Fibroblast of lung (primary cell): Measurements from ENCODE around the gene MAPK8IP3. TPM values are rescaled to one million over a fixed set of nuclear protein-coding genes. Genes with fewer than 3 reads are reported as not detected.
A peak's percentile ranks its signal among the peaks of the same experiment; 100 is the strongest.

Experiments used
- DNase-seq, 2 donors: peaks; one replicate each; pipeline versions ENCODE4 v3.0.0 to v3.0.0-alpha.2; 2010; ENCODE audit warnings: low read depth in 2 of 2
- H2AFZ ChIP-seq: 2 replicates; pipeline ENCODE4 v1.5.1; 2012; ENCODE audit warnings: low read length, control low read depth, inconsistent platforms
- H3K27ac ChIP-seq: 2 replicates; pipeline ENCODE4 v1.5.1; 2011; ENCODE audit warnings: low read length, control low read depth; ENCODE audit not compliant: insufficient read depth
- H3K27me3 ChIP-seq: 2 replicates; pipeline ENCODE4 v1.5.1; 2011; ENCODE audit warnings: mild to moderate bottlenecking, low read length; ENCODE audit not compliant: control insufficient read depth, insufficient read depth
- H3K36me3 ChIP-seq: 2 replicates; pipeline ENCODE4 v1.5.1; 2011; ENCODE audit warnings: low read length; ENCODE audit not compliant: control insufficient read depth, insufficient read depth
- H3K4me1 ChIP-seq: 2 replicates; pipeline ENCODE4 v1.5.1; 2011; ENCODE audit warnings: low read length; ENCODE audit not compliant: control insufficient read depth, insufficient read depth; ENCODE audit errors: extremely low read depth
- H3K4me2 ChIP-seq: 2 replicates; pipeline ENCODE4 v1.5.1; 2011; ENCODE audit warnings: low read length, control low read depth; ENCODE audit not compliant: insufficient read depth; ENCODE audit errors: extremely low read depth
- H3K4me3 ChIP-seq, 4 experiments: fragments of 200-600 bp in 1 of 4; sonication (generic) in 1 of 4; replicated peaks in 1 of 4; 2 replicates each; pipeline ENCODE4 v1.5.1; 2011 to 2016; ENCODE audit warnings: low read length in 4 of 4, low read depth in 3 of 4, mild to moderate bottlenecking in 3 of 4, control low read depth in 2 of 4, inconsistent platforms in 1 of 4, mixed read lengths in 1 of 4; ENCODE audit not compliant: insufficient read depth in 1 of 4; ENCODE audit errors: control extremely low read depth in 1 of 4
- H3K79me2 ChIP-seq: 2 replicates; pipeline ENCODE4 v1.5.1; 2012; ENCODE audit warnings: mild to moderate bottlenecking, low read length, inconsistent platforms; ENCODE audit not compliant: control insufficient read depth, insufficient read depth
- H3K9ac ChIP-seq: 2 replicates; pipeline ENCODE4 v1.5.1; 2011; ENCODE audit warnings: mild to moderate bottlenecking, low read length, control low read depth; ENCODE audit not compliant: insufficient read depth
- H3K9me3 ChIP-seq: 2 replicates; pipeline ENCODE4 v1.5.1; 2012; ENCODE audit warnings: low read depth, low read length; ENCODE audit not compliant: control insufficient read depth, insufficient read depth
- H4K20me1 ChIP-seq: 2 replicates; pipeline ENCODE4 v1.5.1; 2011; ENCODE audit warnings: low read length; ENCODE audit not compliant: control insufficient read depth, insufficient read depth; ENCODE audit errors: extremely low read depth
- CTCF ChIP-seq, 2 donors: IDR thresholded peaks in 1 of 2; conservative IDR thresholded peaks in 1 of 2; 1 replicate in 1 of 2; 2 replicates in 1 of 2; pipeline ENCODE4 v1.5.1; 2011 to 2012; ENCODE audit warnings: low read length in 2 of 2, control low read depth in 1 of 2, inconsistent platforms in 1 of 2, low read depth in 1 of 2, mild to moderate bottlenecking in 1 of 2
- EZH2 ChIP-seq: IDR thresholded peaks from 2 replicates; pipeline ENCODE4 v1.5.1; 2012; ENCODE audit warnings: low read length, control low read depth, mild to moderate bottlenecking; ENCODE audit errors: missing control alignments
- polyA plus RNA-seq, 2 donors: library from polyadenylated mRNA; depleted of rRNA in 1 of 2; stranded (reverse) in 1 of 2; unstranded in 1 of 2; fragments of >200 nt; gene quantifications; 2 replicates each; pipeline ENCODE4 v1.2.1, GENCODE V29; 2011 to 2012; ENCODE audit warnings: missing spikeins in 1 of 2
- total RNA-seq: library from RNA; depleted of rRNA; stranded (reverse); fragments of >200 nt; gene quantifications from 2 replicates; pipeline ENCODE4 v1.2.1, GENCODE V29; 2014

Gene MAPK8IP3
- total and polyA plus RNA-seq, 2 donors (not counting 1 experiment from before 2014, with no cell fraction given) = 9.4 to 36.3 TPM

DNA sequence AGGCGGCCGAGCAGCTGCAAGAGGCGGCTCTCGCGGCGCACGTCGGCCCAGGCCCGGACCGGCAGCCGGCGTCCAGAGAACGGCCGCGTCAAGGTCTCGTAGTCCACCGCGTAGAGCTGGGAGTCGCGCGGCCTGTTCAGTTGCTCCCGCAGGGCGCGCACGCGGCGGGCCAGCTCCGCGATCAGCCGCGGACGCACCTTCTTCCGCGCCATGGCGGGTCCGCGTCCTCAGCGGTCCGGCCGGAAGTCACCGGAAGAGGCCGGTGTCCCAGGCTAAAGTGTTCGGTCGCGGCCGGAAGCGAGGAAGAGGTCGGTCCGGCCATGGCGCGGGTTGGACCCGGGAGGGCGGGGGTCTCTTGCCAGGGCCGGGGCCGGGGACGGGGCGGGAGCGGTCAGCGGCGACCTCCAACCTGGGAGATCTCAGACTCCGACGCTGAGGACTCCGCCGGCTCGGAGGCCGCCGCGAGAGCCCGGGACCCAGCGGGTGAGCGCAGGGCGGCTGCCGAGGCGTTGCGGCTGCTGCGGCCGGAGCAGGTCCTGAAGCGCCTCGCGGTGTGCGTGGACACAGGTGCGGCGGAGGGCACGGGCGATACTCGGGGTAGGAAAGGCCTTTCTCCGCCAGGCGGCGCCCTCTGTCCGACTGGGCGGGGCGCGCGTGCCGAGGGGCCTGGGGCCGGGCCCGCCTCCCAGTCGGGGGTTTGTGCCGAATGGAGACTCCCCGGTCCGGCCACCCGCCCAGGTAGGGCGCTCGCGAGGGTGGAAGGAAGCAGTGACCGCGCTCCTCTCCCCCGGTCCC lies 67.1 kb downstream of the MAPK8IP3 start, which contains the start of gene MRPS34:
MRPS34 (minus strand) TSS at position 227 of the 795 bp plus-strand sequence; CDS start at position 212, 15 bp downstream.
- Histone ChIP-seq H3K4me1 (peaks cover 21% of the 10 kb centered on the region), H3K9ac (peak within 1 kb of the TSS; percentile 85), H4K20me1 (no peaks in the 10 kb centered on the region), H3K4me2 (peak within 1 kb of the TSS; percentile 100), H3K79me2 (peaks cover 31% of the 10 kb centered on the region), H3K27ac (peak within 1 kb of the TSS; percentile 80), H3K36me3 (peaks cover 32% of the 10 kb centered on the region), H3K27me3 (no peaks in the 10 kb centered on the region), H2AFZ (peak within 1 kb of the TSS; percentile 62), H3K4me3 (peak within 1 kb of the TSS; percentile 76 to 89 (median 84)), H3K9me3 (no peaks in the 10 kb centered on the region)
- DNase-seq = peak; percentile 85 to 86
- TF ChIP-seq CTCF (conservative IDR thresholded peaks at IDR 0.05 in 1 of 2, IDR thresholded peaks at IDR 0.05 in 1 of 2; ENCODE audit: low read depth in 1 of 2, low read length in 2 of 2) = peak; percentile 52 to 55
- no peak for TF ChIP-seq EZH2

- Histone ChIP-seq H3K27ac (peak overlapping the region; percentile 80), H3K9ac (peak overlapping the region; percentile 85), H3K4me2 (peak overlapping the region; percentile 96), H3K79me2 (peaks cover 31% of the 10 kb centered on the region), H3K36me3 (peaks cover 26% of the 10 kb centered on the region), H3K27me3 (no peaks in the 10 kb centered on the region), H2AFZ (peak overlapping the region; percentile 35), H3K9me3 (no peaks in the 10 kb centered on the region), H3K4me3 (peak overlapping the region; percentile 69 to 89 (median 84)), H4K20me1 (no peaks in the 10 kb centered on the region), H3K4me1 (peaks cover 21% of the 10 kb centered on the region)
- DNase-seq = peak; percentile 51 to 66
- no peak for TF ChIP-seq CTCF (conservative IDR thresholded peaks at IDR 0.05 in 1 of 2, IDR thresholded peaks at IDR 0.05 in 1 of 2; ENCODE audit: low read depth in 1 of 2, low read length in 2 of 2)
- TF ChIP-seq EZH2 = no peak
Observed at GRCh38 chr16:1773703-1774447, 67.9 kb downstream of the MAPK8IP3 start.

- Histone ChIP-seq H3K36me3 (peaks cover 21% of the 10 kb centered on the region), H3K9me3 (no peaks in the 10 kb centered on the region), H3K4me3 (peak overlapping the region in 3 of 4 experiments; percentile 69 to 89 (median 84)), H3K27me3 (no peaks in the 10 kb centered on the region), H3K79me2 (peaks cover 31% of the 10 kb centered on the region), H3K4me2 (peak overlapping the region; percentile 96), H3K9ac (peak overlapping the region; percentile 16), H3K27ac (no peak overlapping the region), H2AFZ (no peak overlapping the region), H4K20me1 (no peaks in the 10 kb centered on the region), H3K4me1 (peaks cover 21% of the 10 kb centered on the region)
- no peak for DNase-seq
- no peak for TF ChIP-seq CTCF (conservative IDR thresholded peaks at IDR 0.05 in 1 of 2, IDR thresholded peaks at IDR 0.05 in 1 of 2; ENCODE audit: low read depth in 1 of 2, low read length in 2 of 2)
- TF ChIP-seq EZH2 = no peak
Observed at GRCh38 chr16:1774448-1774780, 68.4 kb downstream of the MAPK8IP3 start.
